Common myeloid progenitor, CD34-positive (primary cell): ENCODE measurements around the gene ISOC2.

ENCODE experiments used
- CTCF ChIA-PET: fragments of 350-600 bp; sonication (Branson Sonifier 250); formaldehyde crosslinking; loops from one replicate; lab custom pipeline; 2021; ENCODE audit warnings: antibody characterized with exemption; lab: Charles Lee
- POLR2A ChIA-PET: fragments of 350-600 bp; sonication (Branson Sonifier 250); formaldehyde crosslinking; loops from one replicate; lab custom pipeline; 2021; ENCODE audit warnings: antibody characterized with exemption; lab: Charles Lee
- DNase-seq, 3 donors: peaks; one replicate each; pipeline versions ENCODE4 v3.0.0 to v3.0.0-alpha.2; 2013
- H3K27ac ChIP-seq, 2 experiments: 1 replicate in 1 of 2; 2 replicates in 1 of 2; pipeline ENCODE4 v1.7.0; 2013; ENCODE audit warnings: inconsistent platforms in 2 of 2, low read length in 2 of 2, mild to moderate bottlenecking in 2 of 2, low read depth in 1 of 2, moderate library complexity in 1 of 2; ENCODE audit not compliant: severe bottlenecking in 2 of 2, insufficient read depth in 1 of 2, poor library complexity in 1 of 2
- H3K27me3 ChIP-seq, 5 experiments: replicated peaks in 2 of 5; 1 replicate in 3 of 5; 2 replicates in 2 of 5; pipeline versions ENCODE4 v1.6.1 to v1.7.0; 2013; ENCODE audit warnings: low read length in 4 of 5, mild to moderate bottlenecking in 2 of 5, moderate library complexity in 2 of 5, inconsistent platforms in 1 of 5; ENCODE audit not compliant: insufficient read depth in 5 of 5, control insufficient read depth in 4 of 5
- H3K36me3 ChIP-seq, 4 experiments: 1 replicate in 2 of 4; 2 replicates in 2 of 4; pipeline versions ENCODE4 v1.6.1 to v1.7.0; 2013; ENCODE audit warnings: low read length in 3 of 4, control low read depth in 1 of 4, mild to moderate bottlenecking in 1 of 4; ENCODE audit not compliant: control insufficient read depth in 4 of 4, insufficient read depth in 4 of 4
- H3K4me1 ChIP-seq, 4 experiments: 1 replicate in 3 of 4; 2 replicates in 1 of 4; pipeline versions ENCODE4 v1.6.1 to v1.7.1; 2013; ENCODE audit warnings: low read length in 3 of 4, mild to moderate bottlenecking in 3 of 4, control low read depth in 1 of 4, inconsistent platforms in 1 of 4, moderate library complexity in 1 of 4; ENCODE audit not compliant: control insufficient read depth in 4 of 4, insufficient read depth in 4 of 4; ENCODE audit errors: control extremely low read depth in 1 of 4
- H3K4me3 ChIP-seq, 7 experiments: 1 replicate in 4 of 7; 2 replicates in 3 of 7; pipeline versions ENCODE4 v1.5.1 to v1.7.0; 2013; ENCODE audit warnings: mild to moderate bottlenecking in 7 of 7, low read length in 6 of 7, moderate library complexity in 6 of 7, inconsistent platforms in 2 of 7, low read depth in 2 of 7, control low read depth in 1 of 7; ENCODE audit not compliant: insufficient read depth in 4 of 7, control insufficient read depth in 1 of 7; ENCODE audit errors: extremely low read depth in 1 of 7
- H3K9me3 ChIP-seq, 5 experiments: 1 replicate in 4 of 5; 2 replicates in 1 of 5; pipeline versions ENCODE4 v1.6.1 to v1.7.1; 2013; ENCODE audit warnings: low read length in 4 of 5, mild to moderate bottlenecking in 2 of 5, inconsistent platforms in 1 of 5, low read depth in 1 of 5, moderate library complexity in 1 of 5; ENCODE audit not compliant: control insufficient read depth in 4 of 5, insufficient read depth in 2 of 5; ENCODE audit errors: control extremely low read depth in 1 of 5
- WGBS: methylation state at CpG from one replicate; pipeline ENCODE4 v1.1.5; 2013; ENCODE audit not compliant: insufficient coverage; 5-methylcytosine and 5-hydroxymethylcytosine counted together

ISOC2 gene

DNA sequence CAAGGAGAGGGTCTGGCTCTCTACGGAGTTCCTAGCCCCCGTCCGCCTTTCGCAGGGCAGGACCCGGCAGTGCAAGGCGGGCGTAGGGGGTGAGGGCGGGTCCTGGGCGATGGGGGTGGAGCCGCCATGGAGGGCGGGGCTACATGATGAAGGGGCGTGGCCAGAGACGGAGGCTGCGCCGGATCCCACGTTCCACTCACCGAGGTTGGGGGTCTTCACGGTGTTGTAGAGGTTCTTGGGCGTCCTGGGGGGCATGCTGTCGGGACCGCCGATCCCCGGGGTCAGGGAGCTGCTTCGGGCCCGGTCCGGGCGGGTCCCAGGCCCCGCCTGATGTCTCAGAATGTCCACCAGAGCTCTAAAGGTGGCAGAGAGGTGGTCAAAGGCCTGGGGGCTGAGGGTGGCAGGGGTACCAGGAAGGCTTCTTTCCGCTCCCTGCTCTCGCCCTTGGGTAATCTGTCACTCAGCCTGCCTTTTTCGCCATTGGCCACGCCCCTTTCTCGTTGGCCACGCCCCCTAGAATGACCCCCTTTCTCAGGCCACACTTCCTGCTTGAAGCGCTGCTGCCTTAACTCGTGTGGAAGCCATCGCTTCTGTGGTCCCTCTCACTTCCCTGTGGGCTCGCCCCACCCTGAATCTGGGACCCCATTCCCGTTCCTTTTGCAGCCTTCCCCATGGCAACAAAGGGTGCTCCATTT, 20.9 kb downstream of the ISOC2 start:
- CTCF ChIA-PET = no interaction called here
- no peaks in the 10 kb centered on the region for H3K9me3 ChIP-seq
- H3K27me3 ChIP-seq = peaks cover 3 to 87% (median 50%) of the 10 kb centered on the region in 5 experiments
- H3K36me3 ChIP-seq = no peaks in the 10 kb centered on the region
- DNase-seq = no peak
- peaks cover 0 to 34% (median 28%) of the 10 kb centered on the region in 4 experiments for H3K4me1 ChIP-seq
- H3K4me3 ChIP-seq = no peak overlapping the region
- POLR2A ChIA-PET = no interaction called here
- no peak overlapping the region for H3K27ac ChIP-seq
- 10% methylated on average over 27 of the region's 39 CpGs for WGBS

DNA sequence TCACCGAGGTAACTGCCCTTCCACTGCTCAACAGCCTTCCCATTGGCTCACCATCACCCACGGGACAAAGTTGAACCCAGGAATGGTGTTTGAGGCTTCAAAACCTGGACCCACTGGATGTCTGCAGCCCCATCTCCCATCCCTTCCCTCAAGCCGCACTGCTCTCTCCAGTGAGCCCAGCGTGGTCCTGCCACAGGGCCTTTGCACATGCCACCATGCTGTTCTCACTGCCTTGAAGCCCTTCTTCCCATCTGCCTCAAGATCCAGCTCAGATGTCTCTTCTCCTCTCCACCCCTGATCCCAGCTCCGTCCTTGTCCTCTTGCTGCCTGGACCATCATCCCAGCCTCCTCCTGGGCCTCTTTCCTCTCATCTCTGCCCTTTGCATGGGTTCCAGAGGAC, 22.4 kb downstream of the ISOC2 start:
- 93% methylated on average over 5 of the region's 5 CpGs for WGBS
- Histone ChIP-seq H3K4me3 (no peak overlapping the region), H3K27ac (no peak overlapping the region), H3K27me3 (peaks cover 3 to 83% (median 42%) of the 10 kb centered on the region in 5 experiments), H3K4me1 (peaks cover 0 to 34% (median 28%) of the 10 kb centered on the region in 4 experiments), H3K36me3 (no peaks in the 10 kb centered on the region), H3K9me3 (no peaks in the 10 kb centered on the region)
- POLR2A ChIA-PET = no interaction called here
- no peak for DNase-seq
- CTCF ChIA-PET = interaction anchor here (0.7 kb wide), 1 partner anchor 160 kb away, joined by 3 read pairs; no protein-coding TSS in a partner anchor

DNA sequence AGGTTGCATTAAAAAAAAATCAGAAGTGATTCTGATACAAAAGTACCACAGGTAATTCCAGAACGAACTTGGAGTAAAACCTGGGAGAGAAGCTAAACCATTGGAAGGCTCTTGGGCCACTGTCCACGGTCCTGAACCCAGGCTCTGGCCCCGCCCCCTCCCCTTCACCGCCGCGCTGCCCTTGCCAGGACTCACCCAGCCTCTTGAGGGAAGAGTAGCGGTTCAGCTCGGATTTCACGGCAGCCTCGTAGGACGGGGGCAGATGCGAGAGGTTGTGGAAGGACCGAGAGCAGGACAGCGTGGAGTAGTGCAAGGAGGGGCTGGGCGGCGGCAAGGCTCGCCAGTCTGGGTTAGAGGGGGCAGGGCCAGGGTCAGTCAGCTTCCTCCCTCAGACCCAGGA, 24.0 kb downstream of the ISOC2 start:
- Histone ChIP-seq H3K9me3 (no peaks in the 10 kb centered on the region), H3K4me3 (no peak overlapping the region), H3K27me3 (peaks cover 6 to 85% (median 40%) of the 10 kb centered on the region in 5 experiments), H3K27ac (no peak overlapping the region), H3K36me3 (no peaks in the 10 kb centered on the region), H3K4me1 (peaks cover 0 to 23% (median 19%) of the 10 kb centered on the region in 4 experiments)
- CTCF ChIA-PET = interaction anchor here (0.6 to 1.2 kb wide), 7 partner anchors 11 to 567 kb away, joined by 3 to 6 read pairs (median 4); no protein-coding TSS in a partner anchor
- WGBS = 8% methylated on average over 14 of the region's 17 CpGs
- peak; percentile 42 to 77 (median 75) for DNase-seq
- POLR2A ChIA-PET = interaction anchor here (0.6 kb wide), 1 partner anchor 43 kb away, joined by 3 read pairs; no protein-coding TSS in a partner anchor

- Histone ChIP-seq H3K4me3 (no peak overlapping the region), H3K27ac (no peak overlapping the region), H3K36me3 (no peaks in the 10 kb centered on the region), H3K9me3 (no peaks in the 10 kb centered on the region), H3K4me1 (peaks cover 0 to 19% (median 17%) of the 10 kb centered on the region in 4 experiments), H3K27me3 (peaks cover 9 to 88% (median 43%) of the 10 kb centered on the region in 5 experiments)
- POLR2A ChIA-PET = no interaction called here
- CTCF ChIA-PET = interaction anchor here (0.9 to 1.2 kb wide), 5 partner anchors 10 to 67 kb away, joined by 3 to 6 read pairs (median 4); no protein-coding TSS in a partner anchor
- WGBS = 47% methylated on average over 8 of the region's 8 CpGs
- DNase-seq = no peak
These were observed 24.6 kb downstream of the ISOC2 start for GRCh38 chr19:55436847-55437246.

DNA sequence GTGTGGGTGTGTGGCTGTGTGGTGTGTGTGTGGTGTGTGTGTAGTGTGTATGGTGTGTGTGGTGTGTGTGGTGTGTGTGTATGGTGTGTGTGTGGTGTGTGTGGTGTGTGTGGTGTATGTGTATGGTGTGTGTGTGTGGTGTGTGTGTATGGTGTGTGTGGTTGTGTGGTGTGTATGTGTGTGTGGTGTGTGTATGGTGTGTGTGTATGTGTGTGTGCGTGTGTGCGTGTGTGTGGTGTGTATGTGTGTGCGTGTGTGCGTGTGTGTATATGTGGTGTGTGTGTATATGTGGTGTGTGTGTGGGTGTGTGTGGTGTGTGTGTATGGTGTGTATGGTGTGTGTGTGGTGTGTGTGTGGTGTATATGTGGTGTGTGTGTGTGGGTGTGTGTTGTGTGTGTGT, 26.4 kb downstream of the ISOC2 start:
- WGBS = no CpG with 5 or more reads among the region's 4 CpGs
- Histone ChIP-seq H3K27ac (no peak overlapping the region), H3K27me3 (peaks cover 8 to 84% (median 29%) of the 10 kb centered on the region in 5 experiments), H3K4me1 (peaks cover 0 to under 1% (median under 1%) of the 10 kb centered on the region in 4 experiments), H3K4me3 (no peak overlapping the region), H3K36me3 (no peaks in the 10 kb centered on the region), H3K9me3 (peaks cover 0 to 9% (median 0%) of the 10 kb centered on the region in 5 experiments)
- ChIA-PET POLR2A (no interaction called here), CTCF (interaction anchor here (1.2 kb wide), 1 partner anchor 14 kb away, joined by 3 read pairs; no protein-coding TSS in a partner anchor)
- DNase-seq = peak in 1 of 3 donors; percentile 33

GRCh38 chr19:55434356-55434919, 27.0 kb downstream of the ISOC2 start:
- ChIA-PET CTCF (no interaction called here), POLR2A (no interaction called here)
- no peak overlapping the region for H3K27ac ChIP-seq
- H3K4me3 ChIP-seq = no peak overlapping the region
- H3K27me3 ChIP-seq = peaks cover 6 to 78% (median 28%) of the 10 kb centered on the region in 5 experiments
- H3K9me3 ChIP-seq = peaks cover 0 to 9% (median 0%) of the 10 kb centered on the region in 5 experiments
- H3K4me1 ChIP-seq = no peaks in the 10 kb centered on the region
- WGBS = 100% methylated on average over 1 of the region's 4 CpGs
- no peaks in the 10 kb centered on the region for H3K36me3 ChIP-seq
- DNase-seq = peak in 2 of 3 donors; percentile 25 to 63

DNA sequence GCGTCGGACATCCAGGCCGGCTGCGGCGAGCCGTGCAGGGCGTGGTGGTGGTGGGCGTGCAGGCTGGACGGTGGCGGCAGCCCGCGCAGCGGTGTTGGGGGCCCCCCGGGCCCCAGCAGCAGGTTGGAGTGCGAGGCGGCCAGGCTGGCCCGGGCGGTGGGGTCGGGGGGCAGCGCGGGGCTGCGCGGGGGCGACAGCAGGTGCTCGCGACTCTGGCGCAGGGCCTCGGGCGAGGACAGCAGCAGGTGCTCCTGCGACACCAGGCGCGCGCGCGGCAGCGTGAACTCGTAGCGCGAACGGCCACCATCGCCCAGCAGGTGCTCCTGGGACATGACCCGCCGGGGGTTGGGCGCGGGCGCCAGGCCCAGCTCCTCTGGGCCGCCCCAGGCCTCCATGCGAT, 28.1 kb downstream of the ISOC2 start:
- ChIA-PET POLR2A (no interaction called here), CTCF (no interaction called here)
- no peaks in the 10 kb centered on the region for H3K4me1 ChIP-seq
- no peak for DNase-seq
- H3K4me3 ChIP-seq = no peak overlapping the region
- H3K27me3 ChIP-seq = peaks cover 6 to 67% (median 18%) of the 10 kb centered on the region in 5 experiments
- H3K9me3 ChIP-seq = peaks cover 0 to 9% (median 0%) of the 10 kb centered on the region in 5 experiments
- H3K27ac ChIP-seq = no peak overlapping the region
- H3K36me3 ChIP-seq = no peaks in the 10 kb centered on the region
- 9% methylated on average over 41 of the region's 48 CpGs for WGBS
